SK-N-MC (cell line): Measurements from ENCODE around the gene OR51V1.

Source experiments
- DNase-seq: peaks from one replicate; pipeline ENCODE4 v3.0.0-alpha.2; 2011; ENCODE audit warnings: low read depth, low spot score
- H3K27ac ChIP-seq: fragments of 200-600 bp; sonication (generic); 2 replicates; pipeline ENCODE4 v1.5.1; 2016; ENCODE audit warnings: mixed run types
- H3K36me3 ChIP-seq: fragments of 200-600 bp; sonication (generic); 2 replicates; pipeline ENCODE4 v1.6.1; 2017; ENCODE audit warnings: antibody characterized with exemption, low read length, mixed read lengths; ENCODE audit not compliant: insufficient read depth
- H3K4me3 ChIP-seq: fragments of 200-600 bp; sonication (generic); 2 replicates; pipeline ENCODE4 v1.5.1; 2016
- H3K9ac ChIP-seq: fragments of 200-600 bp; sonication (generic); 2 replicates; pipeline ENCODE4 v1.8.0; 2017; ENCODE audit warnings: mixed run types, mixed read lengths; ENCODE audit not compliant: insufficient read length
- H3K9me3 ChIP-seq: fragments of 200-600 bp; sonication (generic); 2 replicates; pipeline ENCODE4 v1.6.1; 2017; ENCODE audit warnings: low read depth, mild to moderate bottlenecking, antibody characterized with exemption, low read length, moderate library complexity, mixed read lengths
- EZH2 ChIP-seq: fragments of 200-600 bp; sonication (generic); IDR thresholded peaks from one replicate; pipeline ENCODE4 v1.6.1; 2017; ENCODE audit warnings: antibody characterized with exemption
- FOXP2 ChIP-seq: optimal IDR thresholded peaks from 2 replicates; pipeline ENCODE3; 2011; ENCODE audit warnings: mild to moderate bottlenecking, moderate library complexity; ENCODE audit not compliant: insufficient read depth; ENCODE audit errors: extremely low read length, control extremely low read depth
- POLR2AphosphoS5 ChIP-seq: IDR thresholded peaks from 2 replicates; pipeline ENCODE4 v1.6.1; 2012; ENCODE audit warnings: mild to moderate bottlenecking, low read depth, low read length, borderline replicate concordance

Gene OR51V1

GRCh38 chr11:5226732-5227310, 26.3 kb upstream of the OR51V1 start, which contains the start of gene HBB:
TSS of gene HBB (minus strand) at chr11:5227071. CDS start at chr11:5227021, 50 bp downstream.
- no peak within 1 kb of the TSS for H3K27ac ChIP-seq
- H3K36me3 ChIP-seq: no peaks in the 10 kb centered on the region
- no peak for DNase-seq
- no peaks in the 10 kb centered on the region for H3K9me3 ChIP-seq
- no peak within 1 kb of the TSS for H3K4me3 ChIP-seq
- TF ChIP-seq FOXP2 (no peak), POLR2AphosphoS5 (no peak), EZH2 (no peak)
- no peak within 1 kb of the TSS for H3K9ac ChIP-seq

GRCh38 chr11:5225480-5225871, 25.0 kb upstream of the OR51V1 start:
- H3K9me3 ChIP-seq: no peaks in the 10 kb centered on the region
- no peak overlapping the region for H3K27ac ChIP-seq
- TF ChIP-seq POLR2AphosphoS5: no peak
- TF ChIP-seq FOXP2: no peak
- TF ChIP-seq EZH2: no peak
- H3K4me3 ChIP-seq: no peak overlapping the region
- DNase-seq: no peak
- H3K9ac ChIP-seq: no peak overlapping the region
- H3K36me3 ChIP-seq: no peaks in the 10 kb centered on the region

GRCh38 chr11:5224538-5225479, 24.3 kb upstream of the OR51V1 start:
- Histone ChIP-seq H3K27ac (no peak overlapping the region), H3K4me3 (no peak overlapping the region), H3K9ac (no peak overlapping the region), H3K9me3 (no peaks in the 10 kb centered on the region), H3K36me3 (no peaks in the 10 kb centered on the region)
- TF ChIP-seq POLR2AphosphoS5 (no peak), FOXP2 (no peak), EZH2 (no peak)
- DNase-seq: no peak

- TF ChIP-seq POLR2AphosphoS5: no peak
- no peak for TF ChIP-seq EZH2
- TF ChIP-seq FOXP2: no peak
- H3K36me3 ChIP-seq: no peaks in the 10 kb centered on the region
- no peak for DNase-seq
Measured at GRCh38 chr11:5223686-5224085, 23.2 kb upstream of the OR51V1 start.

GRCh38 chr11:5223146-5223545, 22.7 kb upstream of the OR51V1 start:
- no peak overlapping the region for H3K27ac ChIP-seq
- TF ChIP-seq EZH2 (no peak), FOXP2 (no peak), POLR2AphosphoS5 (no peak)

More at GRCh38 chr11:5223686-5224085, 23.2 kb upstream of the OR51V1 start:
- H3K9me3 ChIP-seq: no peaks in the 10 kb centered on the region
- H3K4me3 ChIP-seq: no peak overlapping the region
- no peak overlapping the region for H3K27ac ChIP-seq
- H3K9ac ChIP-seq: no peak overlapping the region

GRCh38 chr11:5210376-5210885, 9.9 kb upstream of the OR51V1 start:
- Histone ChIP-seq H3K36me3 (no peaks in the 10 kb centered on the region), H3K9me3 (no peaks in the 10 kb centered on the region), H3K9ac (no peak overlapping the region), H3K27ac (no peak overlapping the region), H3K4me3 (no peak overlapping the region)
- DNase-seq: no peak
- no peak for TF ChIP-seq EZH2
- no peak for TF ChIP-seq FOXP2
- no peak for TF ChIP-seq POLR2AphosphoS5

More at GRCh38 chr11:5223146-5223545, 22.7 kb upstream of the OR51V1 start:
- no peak for DNase-seq
- no peak overlapping the region for H3K4me3 ChIP-seq
- H3K9me3 ChIP-seq: no peaks in the 10 kb centered on the region
- H3K9ac ChIP-seq: no peak overlapping the region
- H3K36me3 ChIP-seq: no peaks in the 10 kb centered on the region

GRCh38 chr11:5204787-5205186, 4.3 kb upstream of the OR51V1 start:
- no peak for DNase-seq
- Histone ChIP-seq H3K27ac (no peak overlapping the region), H3K36me3 (no peaks in the 10 kb centered on the region), H3K9ac (no peak overlapping the region), H3K4me3 (no peak overlapping the region), H3K9me3 (no peaks in the 10 kb centered on the region)
- TF ChIP-seq POLR2AphosphoS5 (no peak), FOXP2 (no peak), EZH2 (no peak)

- Histone ChIP-seq H3K27ac (no peak overlapping the region), H3K9me3 (no peaks in the 10 kb centered on the region), H3K36me3 (no peaks in the 10 kb centered on the region), H3K9ac (no peak overlapping the region), H3K4me3 (no peak overlapping the region)
- no peak for DNase-seq
- TF ChIP-seq EZH2 (no peak), FOXP2 (no peak), POLR2AphosphoS5 (no peak)
Measured at GRCh38 chr11:5203366-5203765, 2.9 kb upstream of the OR51V1 start.

- no peak overlapping the region for H3K4me3 ChIP-seq
- no peak for DNase-seq
- no peak overlapping the region for H3K9ac ChIP-seq
- TF ChIP-seq FOXP2 (no peak), POLR2AphosphoS5 (no peak), EZH2 (no peak)
- no peaks in the 10 kb centered on the region for H3K36me3 ChIP-seq
- no peak overlapping the region for H3K27ac ChIP-seq
- H3K9me3 ChIP-seq: no peaks in the 10 kb centered on the region
Measured at GRCh38 chr11:5198285-5198684, 2.2 kb downstream of the OR51V1 start.
